Pons (tissue), 1 donor: ENCODE measurements around the gene IL13.

Experiments
- DNase-seq: peaks from one replicate; pipeline ENCODE4 v3.0.0-alpha.2; 2016; ENCODE audit warnings: low spot score

IL13 gene

GRCh38 chr5:132655821-132656773 lies 1.9 kb upstream of the IL13 start:
- no peak for DNase-seq

GRCh38 chr5:132656774-132657355 lies 1.1 kb upstream of the IL13 start:
- DNase-seq = no peak

- DNase-seq = peak; percentile 44
Observed at GRCh38 chr5:132658381-132659302, 669 bp downstream of the IL13 start.

GRCh38 chr5:132659598-132660493 lies 1.9 kb downstream of the IL13 start:
- no peak for DNase-seq

- DNase-seq = no peak
Observed at GRCh38 chr5:132661231-132662003, 3.4 kb downstream of the IL13 start.

- no peak for DNase-seq
Observed at GRCh38 chr5:132662004-132662401, 4.0 kb downstream of the IL13 start.

GRCh38 chr5:132662925-132663770 lies 5.2 kb downstream of the IL13 start:
- peak; percentile 11 for DNase-seq

- DNase-seq = no peak
Observed at GRCh38 chr5:132663771-132664695, 6.1 kb downstream of the IL13 start.

- no peak for DNase-seq
Observed at GRCh38 chr5:132664696-132665209, 6.8 kb downstream of the IL13 start.

GRCh38 chr5:132665574-132666080 lies 7.7 kb downstream of the IL13 start:
- DNase-seq = no peak

- DNase-seq = no peak
Observed at GRCh38 chr5:132666310-132667123, 8.5 kb downstream of the IL13 start.

- no peak for DNase-seq
Observed at GRCh38 chr5:132667309-132667708, 9.3 kb downstream of the IL13 start.

GRCh38 chr5:132667761-132668705 lies 10.1 kb downstream of the IL13 start:
- DNase-seq = no peak

GRCh38 chr5:132668706-132669454 lies 10.9 kb downstream of the IL13 start:
- no peak for DNase-seq

- DNase-seq = no peak
Observed at GRCh38 chr5:132669455-132669820, 11.5 kb downstream of the IL13 start.
